HG03025 (cell line): ENCODE results near the gene PITPNM3.
"Not testable (repeated sequence)": the region's sequence is repeated elsewhere in the genome, so short reads cannot be mapped to it uniquely, and the experiment has no call there.

Source experiments
- ATAC-seq: cut with Tn5 transposase; IDR thresholded peaks from one replicate; pipeline ENCODE4 v1.9.1; 2021; ENCODE audit warnings: mild to moderate bottlenecking, moderate library complexity; ENCODE audit not compliant: unreplicated experiment, low FRiP score

The PITPNM3 gene

GRCh38 chr17:6575596-6575988, 19.2 kb upstream of the PITPNM3 start:
- ATAC-seq: no peak

- no peak for ATAC-seq
These were observed 18.6 kb upstream of the PITPNM3 start for GRCh38 chr17:6574687-6575595.

- no peak for ATAC-seq
These were observed 17.8 kb upstream of the PITPNM3 start for GRCh38 chr17:6573982-6574686.

- ATAC-seq: not testable (repeated sequence)
These were observed 17.1 kb upstream of the PITPNM3 start for GRCh38 chr17:6573495-6573894.

- no peak for ATAC-seq
These were observed 16.6 kb upstream of the PITPNM3 start for GRCh38 chr17:6572972-6573370.

GRCh38 chr17:6571452-6571781, 15.1 kb upstream of the PITPNM3 start:
- no peak for ATAC-seq

GRCh38 chr17:6570731-6571451, 14.5 kb upstream of the PITPNM3 start:
- no peak for ATAC-seq

- no peak for ATAC-seq
These were observed 13.3 kb upstream of the PITPNM3 start for GRCh38 chr17:6569370-6570285.

GRCh38 chr17:6568184-6568758, 11.9 kb upstream of the PITPNM3 start:
- no peak for ATAC-seq

- no peak for ATAC-seq
These were observed 11.3 kb upstream of the PITPNM3 start for GRCh38 chr17:6567528-6568183.

GRCh38 chr17:6561446-6561845, 5.1 kb upstream of the PITPNM3 start:
- no peak for ATAC-seq

- no peak for ATAC-seq
These were observed 4.1 kb upstream of the PITPNM3 start for GRCh38 chr17:6560496-6560895.

GRCh38 chr17:6559753-6560215, 3.4 kb upstream of the PITPNM3 start:
- no peak for ATAC-seq

- ATAC-seq: no peak
These were observed 2.8 kb upstream of the PITPNM3 start for GRCh38 chr17:6558932-6559752.

- no peak for ATAC-seq
These were observed 1.9 kb upstream of the PITPNM3 start for GRCh38 chr17:6558276-6558675.

GRCh38 chr17:6557040-6557438, 684 bp upstream of the PITPNM3 start:
- no peak for ATAC-seq

GRCh38 chr17:6555331-6556120, 829 bp downstream of the PITPNM3 start:
- no peak for ATAC-seq
